Peyer's patch (tissue), 4 donors: ENCODE results near the gene GPX5. TPM values are rescaled to one million over a fixed set of nuclear protein-coding genes. Genes with fewer than 3 reads are reported as not detected.

ENCODE experiments used
- DNase-seq, 3 donors: peaks; one replicate each; pipeline ENCODE4 v3.0.0-alpha.2; 2017 to 2019
- H3K27ac ChIP-seq, 4 donors: fragments of 200-600 bp; sonication (generic); one replicate each; pipeline ENCODE4 v1.5.1; 2016 to 2019
- H3K27me3 ChIP-seq, 2 donors: fragments of 200-600 bp; sonication (generic); one replicate each; pipeline ENCODE4 v1.5.1; 2019
- H3K36me3 ChIP-seq, 3 donors: fragments of 200-600 bp; sonication (generic); one replicate each; pipeline ENCODE4 v1.5.1; 2016 to 2019
- H3K4me1 ChIP-seq, 4 donors: fragments of 200-600 bp; sonication (generic); one replicate each; pipeline ENCODE4 v1.5.1; 2016 to 2019
- H3K4me3 ChIP-seq, 4 donors: fragments of 200-600 bp; sonication (generic); 1 replicate in 3 of 4; 2 replicates in 1 of 4; pipeline ENCODE4 v1.5.1; 2016 to 2019; ENCODE audit warnings: mild to moderate bottlenecking in 1 of 4
- H3K9me3 ChIP-seq, 4 donors: fragments of 200-600 bp; sonication (generic); one replicate each; pipeline ENCODE4 v1.5.1; 2016 to 2019; ENCODE audit warnings: mild to moderate bottlenecking in 1 of 4
- POLR2A ChIP-seq, 2 donors: fragments of 450-650 bp; IDR thresholded peaks; one replicate each; pipeline ENCODE4 v1.5.1; 2017; ENCODE audit warnings: antibody characterized with exemption in 2 of 2, mild to moderate bottlenecking in 2 of 2, moderate library complexity in 2 of 2
- total RNA-seq, 4 donors: library from RNA; depleted of rRNA; stranded (reverse); fragments of >200 nt; gene quantifications; one replicate each; pipeline ENCODE4 v1.1.0, GENCODE V29; 2016
- TF ChIP-seq, protein P1 (sequence below), 6 experiments: fragments of 450-650 bp in 4 of 6; fragments of 200-600 bp in 2 of 6; sonication (generic) in 1 of 6; IDR thresholded peaks; one replicate each; pipeline ENCODE4 v1.5.1; 2017 to 2019; ENCODE audit warnings: antibody characterized with exemption in 6 of 6, mild to moderate bottlenecking in 3 of 6, moderate library complexity in 1 of 6

GPX5 gene
- total RNA-seq, 4 donors from 2014 or later, result not detected

DNA sequence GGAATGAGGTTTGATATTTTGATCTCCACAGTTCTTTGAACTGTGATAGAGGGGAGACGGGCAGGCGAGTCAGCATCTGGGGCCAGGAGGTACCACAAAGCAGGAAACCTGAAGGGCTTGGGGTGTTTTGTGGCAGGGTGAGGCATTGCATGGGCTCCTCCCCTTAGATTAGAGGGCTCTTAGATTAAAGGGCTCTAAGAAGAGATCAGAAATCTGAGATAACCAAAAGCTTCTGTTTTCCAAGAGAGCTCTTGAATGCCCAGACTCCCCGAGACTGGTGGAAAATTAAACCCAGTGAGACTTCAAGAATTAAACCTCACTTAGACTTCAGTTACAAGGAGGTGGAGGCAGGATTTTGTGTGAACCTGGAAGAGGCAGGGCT, 2.4 kb upstream of the GPX5 start:
- Histone ChIP-seq H3K27ac (no peak overlapping the region), H3K36me3 (no peaks in the 10 kb centered on the region), H3K4me1 (no peaks in the 10 kb centered on the region), H3K9me3 (no peaks in the 10 kb centered on the region), H3K4me3 (no peak overlapping the region), H3K27me3 (no peaks in the 10 kb centered on the region)
- TF ChIP-seq, protein P1, sequence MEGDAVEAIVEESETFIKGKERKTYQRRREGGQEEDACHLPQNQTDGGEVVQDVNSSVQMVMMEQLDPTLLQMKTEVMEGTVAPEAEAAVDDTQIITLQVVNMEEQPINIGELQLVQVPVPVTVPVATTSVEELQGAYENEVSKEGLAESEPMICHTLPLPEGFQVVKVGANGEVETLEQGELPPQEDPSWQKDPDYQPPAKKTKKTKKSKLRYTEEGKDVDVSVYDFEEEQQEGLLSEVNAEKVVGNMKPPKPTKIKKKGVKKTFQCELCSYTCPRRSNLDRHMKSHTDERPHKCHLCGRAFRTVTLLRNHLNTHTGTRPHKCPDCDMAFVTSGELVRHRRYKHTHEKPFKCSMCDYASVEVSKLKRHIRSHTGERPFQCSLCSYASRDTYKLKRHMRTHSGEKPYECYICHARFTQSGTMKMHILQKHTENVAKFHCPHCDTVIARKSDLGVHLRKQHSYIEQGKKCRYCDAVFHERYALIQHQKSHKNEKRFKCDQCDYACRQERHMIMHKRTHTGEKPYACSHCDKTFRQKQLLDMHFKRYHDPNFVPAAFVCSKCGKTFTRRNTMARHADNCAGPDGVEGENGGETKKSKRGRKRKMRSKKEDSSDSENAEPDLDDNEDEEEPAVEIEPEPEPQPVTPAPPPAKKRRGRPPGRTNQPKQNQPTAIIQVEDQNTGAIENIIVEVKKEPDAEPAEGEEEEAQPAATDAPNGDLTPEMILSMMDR (IDR thresholded peaks at IDR 0.05), result no peak
- no peak for TF ChIP-seq POLR2A (IDR thresholded peaks at IDR 0.05)
- no peak for DNase-seq

DNA sequence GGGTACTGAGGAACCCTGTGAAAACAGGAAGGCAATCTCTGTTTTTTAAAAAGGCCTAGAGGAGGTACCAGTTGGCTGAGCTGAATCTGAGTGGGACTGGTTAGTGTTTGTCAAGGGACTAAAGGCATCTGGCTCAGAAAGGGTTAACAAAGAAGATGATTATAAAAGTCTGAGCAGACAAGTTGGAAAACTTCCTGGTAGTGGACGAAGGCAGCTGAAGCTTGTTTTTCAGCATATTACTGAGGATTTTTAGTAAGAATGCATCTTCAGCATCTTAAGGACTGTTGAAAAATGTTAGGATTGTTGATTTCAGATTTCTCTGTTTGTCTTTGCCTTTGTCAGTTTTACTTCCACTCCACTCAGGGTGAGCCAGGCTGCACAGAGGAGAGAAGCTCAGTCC, 5.1 kb downstream of the GPX5 start:
- no peak for DNase-seq
- Histone ChIP-seq H3K27ac (no peak overlapping the region), H3K4me1 (no peaks in the 10 kb centered on the region), H3K27me3 (no peaks in the 10 kb centered on the region), H3K9me3 (no peaks in the 10 kb centered on the region), H3K4me3 (no peak overlapping the region), H3K36me3 (no peaks in the 10 kb centered on the region)
- TF ChIP-seq, protein P1 (IDR thresholded peaks at IDR 0.05), result no peak
- TF ChIP-seq POLR2A (IDR thresholded peaks at IDR 0.05), result no peak

DNA sequence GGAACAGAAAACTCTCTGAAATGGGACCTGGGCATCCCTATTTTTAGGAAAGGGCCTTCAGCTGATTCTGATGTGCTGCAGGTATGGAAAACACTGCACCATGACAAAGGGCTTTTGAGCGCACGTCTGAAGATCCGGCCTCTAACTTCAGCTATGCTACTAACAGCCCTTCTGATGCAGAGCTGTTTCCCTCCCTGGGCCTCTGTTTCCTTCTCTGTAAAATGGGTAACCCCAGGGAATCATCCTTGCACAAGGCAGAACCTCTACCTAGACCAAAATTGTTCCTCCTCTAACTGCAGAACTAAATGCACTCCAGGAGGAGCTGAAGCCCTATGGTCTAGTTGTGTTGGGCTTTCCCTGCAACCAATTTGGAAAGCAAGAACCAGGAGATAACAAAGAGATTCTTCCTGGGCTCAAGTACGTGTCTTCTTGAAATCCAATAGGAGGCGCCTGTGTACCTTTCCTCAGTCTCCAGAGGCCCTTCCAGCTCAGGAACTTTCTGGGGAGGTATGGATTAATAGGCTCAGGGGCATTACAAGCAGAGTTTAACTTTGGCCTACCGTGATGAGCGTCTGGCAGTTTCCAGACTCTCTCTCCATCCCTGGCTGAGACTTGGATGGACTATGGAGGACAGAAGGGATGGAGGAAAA, 5.9 kb downstream of the GPX5 start:
- no peak overlapping the region for H3K4me3 ChIP-seq
- H3K9me3 ChIP-seq, result no peaks in the 10 kb centered on the region
- no peak for DNase-seq
- H3K27me3 ChIP-seq, result no peaks in the 10 kb centered on the region
- no peak overlapping the region for H3K27ac ChIP-seq
- H3K36me3 ChIP-seq, result no peaks in the 10 kb centered on the region
- no peaks in the 10 kb centered on the region for H3K4me1 ChIP-seq
- TF ChIP-seq, protein P1 (IDR thresholded peaks at IDR 0.05), result no peak
- no peak for TF ChIP-seq POLR2A (IDR thresholded peaks at IDR 0.05)

DNA sequence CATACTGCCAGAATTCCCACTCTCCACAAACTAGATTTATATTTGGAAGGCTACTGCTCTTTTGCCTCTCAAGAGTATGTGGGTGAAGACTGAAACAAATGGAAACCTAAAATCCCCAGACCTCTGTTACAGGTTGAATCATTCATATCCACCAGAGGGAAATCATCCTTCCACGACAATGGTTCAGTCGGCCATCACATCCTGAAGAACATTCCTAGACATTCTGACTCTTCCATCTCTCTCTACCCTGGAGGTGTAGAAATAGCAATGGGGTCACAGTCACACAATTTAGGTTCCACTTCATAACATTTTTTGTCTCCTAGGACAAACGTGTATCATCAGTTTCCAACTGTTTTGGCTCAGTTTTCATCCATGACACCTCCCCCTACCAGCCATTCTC, 8.6 kb downstream of the GPX5 start:
- TF ChIP-seq POLR2A (IDR thresholded peaks at IDR 0.05), result no peak
- TF ChIP-seq, protein P1 (IDR thresholded peaks at IDR 0.05), result no peak
- Histone ChIP-seq H3K4me3 (no peak overlapping the region), H3K27me3 (no peaks in the 10 kb centered on the region), H3K36me3 (no peaks in the 10 kb centered on the region), H3K9me3 (no peaks in the 10 kb centered on the region), H3K4me1 (no peaks in the 10 kb centered on the region), H3K27ac (no peak overlapping the region)
- no peak for DNase-seq

DNA sequence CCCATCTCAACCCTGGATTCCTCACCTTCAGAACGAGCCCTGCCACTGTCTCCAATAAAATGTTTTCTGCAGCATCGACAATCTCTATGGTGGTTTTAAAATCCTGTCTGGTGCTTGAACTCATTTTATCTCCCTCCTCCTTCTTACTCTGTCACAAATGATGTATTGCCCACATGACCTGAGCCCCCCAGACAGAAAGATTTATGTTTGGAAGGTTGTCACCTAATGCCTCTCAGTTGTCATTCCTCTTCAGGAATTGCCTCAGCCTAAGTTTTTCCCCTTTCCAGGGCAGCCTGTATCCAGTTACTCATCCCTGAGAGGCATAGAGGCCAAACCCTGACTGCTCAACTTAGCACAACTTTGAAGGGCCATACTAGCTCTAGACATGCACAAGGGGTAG, 9.2 kb downstream of the GPX5 start:
- H3K36me3 ChIP-seq, result no peaks in the 10 kb centered on the region
- no peaks in the 10 kb centered on the region for H3K4me1 ChIP-seq
- TF ChIP-seq POLR2A (IDR thresholded peaks at IDR 0.05), result no peak
- TF ChIP-seq, protein P1 (IDR thresholded peaks at IDR 0.05), result no peak
- H3K27me3 ChIP-seq, result no peaks in the 10 kb centered on the region
- no peak for DNase-seq
- no peak overlapping the region for H3K27ac ChIP-seq
- no peak overlapping the region for H3K4me3 ChIP-seq
- no peaks in the 10 kb centered on the region for H3K9me3 ChIP-seq

DNA sequence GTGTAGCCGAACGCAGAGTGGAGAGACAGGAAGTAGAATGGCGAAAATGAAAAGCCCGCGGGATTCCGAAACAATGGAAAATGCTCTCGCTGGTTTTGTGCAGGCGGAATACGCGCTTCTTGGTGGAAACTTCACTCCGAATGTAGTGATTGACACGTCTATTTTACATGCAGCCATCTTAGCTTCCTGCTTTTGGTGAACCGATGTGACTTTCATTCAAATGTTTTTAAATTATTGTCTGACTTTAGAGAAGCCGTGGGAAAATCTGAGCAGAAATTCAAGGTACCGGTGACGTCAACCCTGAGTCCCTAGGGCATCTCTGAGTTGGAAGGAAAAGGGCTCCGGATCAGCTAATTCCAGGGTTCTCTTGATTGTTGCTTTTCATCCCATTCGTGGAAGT, 11.4 kb downstream of the GPX5 start:
- Histone ChIP-seq H3K36me3 (no peaks in the 10 kb centered on the region), H3K4me3 (no peak overlapping the region), H3K27me3 (no peaks in the 10 kb centered on the region), H3K9me3 (no peaks in the 10 kb centered on the region), H3K27ac (no peak overlapping the region), H3K4me1 (no peaks in the 10 kb centered on the region)
- DNase-seq, result no peak
- TF ChIP-seq, protein P1 (IDR thresholded peaks at IDR 0.05), result no peak
- no peak for TF ChIP-seq POLR2A (IDR thresholded peaks at IDR 0.05)
